HG02623 (cell line): ENCODE data around the gene GNAZ.

Experiments used
- ATAC-seq: cut with Tn5 transposase; IDR thresholded peaks from one replicate; pipeline ENCODE4 v1.9.1; 2021; ENCODE audit warnings: moderate library complexity; ENCODE audit not compliant: unreplicated experiment

GNAZ gene

DNA sequence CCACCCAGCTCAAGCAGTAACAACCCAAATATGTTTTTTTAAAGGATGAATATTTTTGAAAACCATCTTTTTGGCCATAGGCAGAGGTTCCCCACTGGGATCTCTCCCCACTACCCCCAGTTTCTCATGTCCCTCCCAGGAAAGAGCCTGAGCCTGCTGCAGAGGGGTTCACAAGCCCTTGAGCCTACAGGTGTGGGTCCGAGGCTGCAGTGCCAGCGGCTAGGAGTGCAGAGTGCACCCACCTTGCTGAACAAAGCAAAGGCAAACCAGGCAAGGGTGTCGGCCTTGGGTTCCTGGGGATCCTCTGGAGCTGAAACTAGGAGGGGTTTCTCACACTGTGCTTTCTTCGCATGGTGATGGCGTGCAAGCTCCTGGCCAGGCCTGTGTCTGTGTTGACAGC lies 35.0 kb downstream of the GNAZ start:
- no peak for ATAC-seq

DNA sequence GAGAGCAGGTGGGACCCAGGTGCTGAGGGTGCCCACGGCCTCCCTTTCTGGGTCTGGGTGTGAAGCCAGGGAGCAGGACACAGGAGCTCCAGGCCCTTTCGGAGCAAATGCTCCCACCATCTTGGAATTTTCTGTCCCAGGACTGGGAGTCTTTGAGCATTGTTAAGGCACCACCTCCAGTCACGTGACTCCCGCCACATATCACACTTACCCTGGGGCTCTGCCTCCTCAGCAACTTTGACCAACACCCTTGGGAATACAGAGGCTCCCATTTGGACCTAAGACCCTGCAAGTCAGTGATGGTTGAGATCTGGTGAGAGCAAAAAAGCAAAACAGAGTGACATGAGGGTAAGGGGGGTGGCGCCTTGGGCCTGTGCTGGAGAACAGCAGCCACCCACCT lies 35.6 kb downstream of the GNAZ start:
- ATAC-seq: no peak

DNA sequence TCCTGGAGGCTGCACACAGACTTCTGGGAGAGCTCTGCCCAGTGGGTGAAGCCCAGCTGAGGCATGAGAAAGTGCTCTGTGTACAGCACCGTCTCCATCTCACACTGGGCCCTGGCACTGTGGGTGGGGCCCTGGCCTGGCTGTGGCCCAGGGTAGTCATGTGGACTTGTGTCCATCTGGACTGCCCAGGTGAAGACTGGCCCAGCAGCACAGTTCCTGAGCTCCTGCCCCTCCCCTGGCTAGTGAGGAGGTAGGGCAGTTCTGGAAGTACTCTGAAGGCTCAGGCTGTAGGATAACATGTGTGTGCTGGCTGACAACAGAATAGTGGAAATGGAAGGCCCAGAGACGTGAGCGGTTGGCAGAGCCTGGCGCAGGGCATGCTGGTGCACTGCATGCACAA lies 36.0 kb downstream of the GNAZ start:
- no peak for ATAC-seq

DNA sequence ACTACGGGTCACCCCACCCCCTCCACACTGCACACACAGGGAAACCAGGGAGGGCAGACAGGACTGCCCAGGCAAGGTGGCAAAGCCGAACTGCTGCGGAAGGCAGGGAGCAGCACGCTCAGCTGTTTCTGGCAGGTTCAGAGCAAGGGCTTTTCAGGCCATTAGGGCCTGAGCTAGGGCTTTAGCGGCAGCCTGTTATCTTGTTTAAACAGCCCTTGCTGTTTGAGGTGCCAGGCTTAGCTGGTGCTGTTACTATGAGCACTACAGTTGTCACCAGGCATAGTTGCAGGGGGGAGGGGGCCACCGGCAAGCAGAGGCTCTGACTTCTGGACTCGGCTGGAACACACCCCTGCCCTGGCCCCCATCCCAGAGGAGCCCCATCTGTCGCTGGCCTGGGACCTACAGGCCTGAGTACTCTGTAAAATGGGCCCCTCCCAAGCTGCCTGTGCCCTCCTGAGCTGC lies 36.6 kb downstream of the GNAZ start:
- ATAC-seq: no peak

DNA sequence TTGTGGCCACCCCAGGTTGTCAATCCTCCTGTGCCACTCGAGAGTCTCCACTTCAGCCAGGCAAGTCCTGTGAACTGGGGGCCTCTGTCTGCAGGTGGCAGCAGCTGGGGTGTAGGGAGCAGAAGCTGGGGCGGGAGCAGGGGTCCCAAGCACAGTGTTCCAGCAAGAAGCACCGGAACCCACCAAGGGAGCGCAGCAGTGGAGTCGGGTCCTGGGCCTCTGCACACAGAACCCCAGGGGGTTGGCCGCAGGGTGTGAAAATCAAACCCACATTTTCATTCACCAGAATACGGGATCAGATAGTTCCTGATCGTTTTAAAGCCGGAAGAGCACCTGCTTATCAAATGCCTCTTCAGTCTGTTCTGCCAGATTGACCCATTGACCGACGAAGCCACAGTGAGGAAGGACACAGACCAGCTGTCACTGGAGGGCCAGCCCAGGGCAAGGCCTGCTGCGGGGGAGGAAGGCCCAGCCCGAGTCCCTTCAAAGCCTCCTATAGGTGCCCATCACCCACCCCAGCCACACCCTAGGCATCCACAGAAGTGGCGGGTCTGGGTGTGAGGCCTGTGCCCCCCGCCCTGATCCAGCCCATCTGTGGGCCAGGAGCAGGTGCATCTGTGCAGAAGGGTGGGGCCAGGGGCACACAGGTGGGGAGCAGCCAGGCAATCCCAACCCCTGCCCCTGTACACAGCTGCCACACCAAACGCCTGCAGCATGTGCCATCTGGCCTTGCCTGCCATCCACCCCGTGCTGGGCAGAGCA lies 37.3 kb downstream of the GNAZ start:
- ATAC-seq: no peak

DNA sequence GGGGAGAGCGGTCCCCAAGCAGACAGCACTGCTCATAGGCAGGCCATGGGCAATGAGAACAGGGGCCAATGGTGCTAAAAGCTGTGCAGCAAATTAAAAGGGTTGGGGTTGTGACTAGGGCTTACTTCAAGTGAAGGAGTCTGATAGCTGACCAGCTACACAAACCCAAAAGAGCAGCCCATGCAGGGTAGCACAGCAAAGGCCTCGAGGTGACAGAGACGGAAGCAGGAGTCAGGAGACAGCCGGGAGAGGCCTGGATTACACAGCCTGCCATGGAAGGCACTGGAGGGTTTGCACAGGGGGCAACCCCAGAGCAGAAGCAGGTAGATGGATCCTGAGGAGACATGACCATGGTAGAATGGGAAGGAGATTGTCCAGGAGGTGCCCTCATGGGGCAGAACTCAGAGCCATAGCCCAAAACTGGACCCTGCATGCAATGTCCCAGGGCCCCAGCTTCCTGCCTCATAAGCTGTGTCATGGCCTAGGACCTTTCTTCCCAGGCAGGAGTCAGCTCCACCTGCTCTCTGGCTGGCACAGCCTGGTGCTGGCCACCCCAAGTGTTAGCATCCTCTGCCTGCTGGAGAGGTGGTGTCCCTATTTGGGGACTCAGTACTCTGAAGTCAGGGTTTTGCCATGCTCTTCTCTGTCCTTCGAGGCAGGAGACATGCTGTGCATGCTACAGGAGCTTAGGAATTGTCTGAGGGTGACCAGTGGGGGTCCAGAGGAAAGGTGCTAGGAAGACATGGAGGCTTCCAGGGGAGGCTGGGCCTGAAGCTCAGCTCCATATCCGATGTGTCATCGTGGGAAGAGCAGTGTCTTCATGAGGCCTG lies 38.1 kb downstream of the GNAZ start:
- no peak for ATAC-seq

DNA sequence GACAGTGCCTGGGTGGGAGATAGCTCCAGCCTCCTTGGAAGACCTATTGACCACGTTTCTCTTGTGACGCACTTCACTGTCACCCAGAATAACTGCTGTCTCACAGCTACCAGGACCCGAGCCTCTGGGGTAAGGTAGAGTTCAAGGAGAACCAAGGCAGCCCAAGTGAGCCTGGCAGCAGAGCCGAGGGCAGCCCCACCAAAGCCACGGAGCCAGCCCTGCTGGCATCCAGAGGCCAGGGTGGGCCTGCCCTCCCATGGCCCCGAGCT lies 38.7 kb downstream of the GNAZ start:
- no peak for ATAC-seq

DNA sequence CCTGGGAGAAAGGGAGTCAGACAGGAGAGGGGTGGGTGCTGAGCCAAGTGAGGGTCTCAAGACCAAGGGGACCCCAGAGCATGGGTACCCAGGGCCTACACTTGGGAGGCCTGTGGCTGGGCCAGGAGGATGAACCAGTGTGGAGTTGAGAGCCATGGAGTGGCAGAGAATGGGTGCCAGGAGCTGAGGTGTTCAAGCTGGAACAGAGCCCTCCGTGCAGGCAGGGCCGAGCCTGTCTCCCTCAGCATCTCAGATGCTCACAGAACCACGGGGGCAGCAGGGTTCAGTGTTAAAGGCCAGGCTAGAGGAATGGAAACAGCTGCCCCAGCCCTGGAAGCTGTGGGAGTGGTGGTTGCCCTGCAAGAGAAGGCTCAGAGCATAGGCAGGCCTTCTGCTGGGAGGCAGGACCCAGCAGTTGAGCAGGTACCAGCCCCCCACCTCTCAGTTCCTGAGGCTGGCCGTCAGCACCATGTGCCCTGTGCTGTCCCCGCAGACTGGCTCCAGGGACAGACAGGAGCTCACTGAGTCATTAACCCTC lies 39.2 kb downstream of the GNAZ start:
- no peak for ATAC-seq

DNA sequence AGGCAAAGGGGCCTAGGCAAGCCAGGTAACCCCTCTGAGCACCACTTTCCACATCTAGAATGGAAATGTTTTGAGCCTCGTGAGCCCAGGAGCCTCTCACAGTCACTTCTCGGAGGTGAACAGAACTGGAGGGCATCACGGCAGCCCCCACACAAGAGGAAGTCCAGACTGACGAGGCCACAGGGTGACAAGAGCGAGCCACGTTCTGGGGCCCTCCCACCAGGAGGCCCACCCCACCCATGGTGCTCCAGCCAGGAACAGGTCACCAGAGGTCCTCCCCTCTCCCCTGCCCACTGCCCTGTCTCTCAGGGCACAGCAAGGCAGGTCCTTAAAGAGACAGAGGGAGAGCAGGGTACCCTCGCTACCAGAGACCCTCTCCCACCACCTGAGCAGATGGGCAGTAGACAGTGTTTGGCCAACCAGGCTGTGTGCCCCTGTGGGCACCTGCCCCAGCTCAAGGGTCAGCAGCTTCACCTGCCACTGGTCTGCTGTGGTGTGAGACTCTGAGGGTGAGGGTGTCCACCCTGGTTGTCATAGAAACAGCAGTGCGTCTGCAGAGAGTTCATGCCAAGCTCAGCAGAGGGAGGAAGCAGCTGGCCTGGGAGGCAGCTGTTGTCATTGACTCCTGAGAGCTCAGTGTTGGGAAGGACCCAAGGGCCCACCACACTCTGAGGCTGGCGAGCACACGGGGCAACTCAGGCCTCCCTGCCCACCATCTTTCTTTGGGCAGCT lies 40.0 kb downstream of the GNAZ start:
- ATAC-seq: no peak

DNA sequence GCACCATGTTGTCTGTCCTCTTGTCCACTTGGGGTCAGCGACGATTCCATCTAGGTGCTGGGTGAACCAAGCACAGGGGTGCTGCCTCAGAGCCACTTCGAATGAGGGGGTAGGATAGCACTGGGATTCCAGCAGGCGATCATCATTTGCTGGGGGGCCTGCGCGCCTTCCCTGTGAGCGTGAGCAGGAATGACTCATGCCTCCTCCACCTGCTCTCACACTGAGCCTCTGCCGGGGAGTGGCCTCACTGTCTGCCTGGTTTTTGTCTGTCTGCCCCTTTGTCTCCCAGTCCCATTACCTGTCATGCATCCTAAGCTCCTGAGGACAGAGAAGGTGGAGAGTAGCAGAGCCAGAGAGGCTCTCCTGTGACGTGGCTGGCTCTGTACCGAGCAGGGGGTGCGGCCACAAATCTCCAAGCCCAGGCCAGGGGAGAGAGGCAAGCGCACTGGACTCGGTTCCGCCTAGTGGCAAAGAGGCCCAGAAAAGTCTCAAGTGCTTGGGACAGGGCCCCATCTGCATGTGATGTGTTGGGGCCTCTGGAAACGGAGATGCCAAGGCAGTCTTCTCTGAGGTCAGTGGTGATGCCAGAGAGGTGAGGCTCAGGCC lies 40.7 kb downstream of the GNAZ start:
- no peak for ATAC-seq

DNA sequence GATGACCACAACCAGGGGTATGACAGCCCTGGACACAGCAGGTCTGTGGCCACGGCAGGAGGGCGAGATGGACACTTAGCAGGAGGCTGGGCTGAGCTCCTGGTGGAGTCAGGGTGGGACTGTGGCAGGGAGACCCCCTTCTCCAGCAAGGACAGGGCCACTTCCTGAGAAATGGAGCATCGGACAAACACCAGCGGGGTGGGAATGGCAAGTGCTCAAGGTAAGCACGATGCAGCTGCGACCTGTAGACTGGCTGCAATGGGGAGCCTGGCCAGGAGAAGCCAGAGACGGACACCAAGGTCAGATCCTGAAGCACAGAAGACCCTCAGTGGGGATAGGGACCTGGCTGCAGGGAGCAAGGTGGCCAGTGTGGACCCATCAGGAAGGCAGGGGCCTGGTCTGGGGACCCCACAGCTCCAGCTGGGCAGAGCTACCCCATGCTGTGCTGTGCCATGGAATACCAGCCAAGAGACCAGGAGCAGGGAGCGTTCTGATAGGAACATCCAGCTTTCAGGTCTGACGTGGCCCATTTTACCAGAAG lies 42.2 kb downstream of the GNAZ start:
- no peak for ATAC-seq

DNA sequence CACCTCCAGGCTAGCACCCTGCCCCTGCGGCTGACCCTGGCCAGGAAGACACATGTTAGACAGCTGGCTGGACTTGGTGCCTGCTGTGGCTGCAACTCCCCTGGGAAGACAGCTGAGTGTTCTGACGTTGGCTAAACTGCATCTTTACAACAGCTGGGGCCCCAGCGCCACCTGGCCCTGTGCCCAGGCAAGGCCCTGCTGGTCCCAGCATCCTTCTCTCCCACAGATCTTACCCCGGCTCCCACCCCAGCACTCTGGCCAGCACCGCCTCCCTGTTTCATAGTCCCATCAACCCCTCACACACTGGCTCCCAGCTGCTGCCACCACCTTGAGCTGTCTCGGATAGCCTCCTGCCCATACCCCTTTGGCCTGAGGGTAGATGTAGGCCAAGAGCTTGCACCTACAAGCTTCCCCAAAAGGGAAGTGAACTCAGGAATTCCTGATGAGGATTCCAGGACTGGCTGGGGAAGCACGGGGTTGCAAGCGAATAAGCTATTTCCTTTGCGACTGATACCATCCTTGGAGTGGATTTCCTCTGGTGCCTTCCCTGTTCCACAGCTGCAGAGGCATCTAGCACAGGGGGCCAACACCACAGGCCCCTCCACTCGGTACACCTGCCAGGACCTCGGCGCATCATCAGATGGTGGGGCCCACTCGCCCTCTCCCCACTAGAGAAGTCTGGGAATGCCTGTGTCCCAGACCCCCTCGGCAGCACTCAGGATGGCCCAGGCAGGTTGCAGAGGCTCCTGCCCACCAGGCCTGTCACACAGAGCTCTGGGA lies 42.9 kb downstream of the GNAZ start:
- no peak for ATAC-seq

DNA sequence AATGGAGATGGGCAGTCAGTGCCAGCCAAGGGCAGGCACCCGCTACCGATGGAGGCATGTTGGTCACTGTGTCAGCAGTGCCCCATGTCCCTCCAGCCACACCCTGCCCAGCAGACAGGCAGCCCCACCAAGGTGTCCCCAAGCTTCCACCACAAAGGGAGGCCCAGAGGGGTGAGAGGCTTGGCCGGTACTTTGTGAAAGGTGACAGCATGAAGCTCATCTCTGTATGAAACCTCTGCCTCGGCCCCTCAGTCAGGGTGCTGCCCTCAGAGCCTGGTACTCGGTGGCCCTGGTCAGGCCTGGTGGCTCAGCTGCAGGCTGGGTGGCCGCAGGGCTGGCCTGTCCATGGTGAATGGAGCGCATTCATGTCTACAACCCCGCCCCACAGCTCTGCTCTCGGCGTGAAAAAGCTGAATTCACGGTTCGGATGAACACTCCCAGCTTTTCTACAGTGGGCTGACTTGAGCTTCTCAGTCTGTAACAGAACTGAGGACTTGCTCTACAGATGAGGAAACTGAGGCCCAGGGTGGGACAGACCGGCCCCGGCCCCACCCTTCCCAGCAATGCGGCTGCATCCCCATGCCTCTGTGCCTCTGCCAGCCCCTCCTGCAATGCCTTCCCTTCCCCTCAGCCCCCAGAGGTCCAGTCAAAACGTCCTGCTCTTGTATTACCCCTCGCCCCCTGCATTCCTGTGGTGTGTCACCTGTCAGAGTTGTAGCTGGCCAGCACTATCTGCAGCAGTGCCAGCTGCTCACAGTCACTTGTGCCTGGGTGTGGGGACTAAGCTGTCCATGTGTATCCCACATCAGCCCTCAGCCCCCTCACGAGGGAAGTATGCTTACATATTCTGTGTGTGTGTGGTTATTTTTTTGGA lies 43.8 kb downstream of the GNAZ start:
- no peak for ATAC-seq

DNA sequence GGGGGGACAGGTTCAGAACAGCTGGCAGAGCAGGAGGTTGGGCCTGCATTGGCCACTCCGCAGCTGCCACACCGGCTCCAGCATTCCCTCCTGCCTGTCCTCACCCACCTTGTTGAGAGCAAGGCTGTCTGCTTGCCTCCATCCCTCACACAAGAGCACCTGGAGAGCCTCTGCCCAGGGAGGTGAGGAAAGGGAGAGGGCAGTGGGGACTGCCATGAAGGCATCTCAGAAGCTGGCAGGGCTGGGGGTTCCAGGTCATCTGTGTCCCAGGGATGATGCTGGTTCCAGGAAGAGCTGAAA lies 44.4 kb downstream of the GNAZ start:
- no peak for ATAC-seq

DNA sequence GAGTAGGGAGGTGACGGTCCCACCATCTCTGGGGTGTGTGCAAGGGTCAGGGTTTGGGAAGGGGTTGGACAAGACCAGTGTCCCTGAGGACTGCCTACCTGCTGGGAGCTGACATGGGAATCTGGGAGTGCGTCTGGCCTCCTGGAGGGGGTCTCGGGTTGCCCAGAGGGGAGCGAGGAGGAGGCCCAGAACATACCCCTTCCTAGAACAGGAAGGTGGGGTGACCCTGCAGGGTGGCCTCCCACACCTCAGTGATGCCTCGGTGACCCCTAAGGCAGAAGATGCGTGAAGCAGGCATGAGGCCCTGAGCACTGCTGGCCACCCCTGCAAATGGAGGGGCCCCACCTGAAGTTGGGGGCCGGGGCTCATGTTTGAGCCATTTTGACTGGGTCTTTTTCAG lies 45.0 kb downstream of the GNAZ start:
- ATAC-seq: no peak

DNA sequence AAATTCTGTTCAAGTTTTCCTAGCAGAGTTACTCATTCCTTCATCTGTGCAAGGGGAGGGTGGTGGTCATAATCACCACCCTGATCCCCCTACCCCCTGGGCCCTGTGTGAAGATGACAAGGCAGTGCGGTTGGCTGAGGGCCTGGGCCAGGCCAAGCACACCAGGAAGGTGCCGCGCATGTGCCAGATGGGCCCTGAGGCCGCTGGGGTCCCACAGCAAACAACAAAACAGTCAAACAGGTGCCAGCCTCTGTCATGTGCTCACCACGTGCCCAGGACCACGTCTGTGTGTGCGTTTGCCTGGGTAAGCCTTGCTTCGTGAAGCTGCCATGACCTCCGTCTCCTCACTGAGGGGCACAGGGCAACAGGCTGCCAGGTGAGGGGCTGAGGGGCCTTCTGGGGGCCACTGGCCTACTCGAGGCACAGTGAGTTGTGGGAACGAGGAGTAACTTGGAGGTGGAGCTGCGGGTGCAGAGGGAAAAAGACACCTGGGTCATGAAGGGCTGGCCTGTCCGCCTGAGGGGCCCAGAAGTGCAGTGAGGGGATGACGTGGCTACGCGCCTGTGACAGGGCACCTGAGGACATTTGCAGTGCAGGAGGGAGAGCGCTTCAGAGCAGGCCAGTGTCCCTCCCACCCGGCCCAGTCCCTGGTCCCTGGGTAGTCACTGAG lies 45.6 kb downstream of the GNAZ start:
- no peak for ATAC-seq

DNA sequence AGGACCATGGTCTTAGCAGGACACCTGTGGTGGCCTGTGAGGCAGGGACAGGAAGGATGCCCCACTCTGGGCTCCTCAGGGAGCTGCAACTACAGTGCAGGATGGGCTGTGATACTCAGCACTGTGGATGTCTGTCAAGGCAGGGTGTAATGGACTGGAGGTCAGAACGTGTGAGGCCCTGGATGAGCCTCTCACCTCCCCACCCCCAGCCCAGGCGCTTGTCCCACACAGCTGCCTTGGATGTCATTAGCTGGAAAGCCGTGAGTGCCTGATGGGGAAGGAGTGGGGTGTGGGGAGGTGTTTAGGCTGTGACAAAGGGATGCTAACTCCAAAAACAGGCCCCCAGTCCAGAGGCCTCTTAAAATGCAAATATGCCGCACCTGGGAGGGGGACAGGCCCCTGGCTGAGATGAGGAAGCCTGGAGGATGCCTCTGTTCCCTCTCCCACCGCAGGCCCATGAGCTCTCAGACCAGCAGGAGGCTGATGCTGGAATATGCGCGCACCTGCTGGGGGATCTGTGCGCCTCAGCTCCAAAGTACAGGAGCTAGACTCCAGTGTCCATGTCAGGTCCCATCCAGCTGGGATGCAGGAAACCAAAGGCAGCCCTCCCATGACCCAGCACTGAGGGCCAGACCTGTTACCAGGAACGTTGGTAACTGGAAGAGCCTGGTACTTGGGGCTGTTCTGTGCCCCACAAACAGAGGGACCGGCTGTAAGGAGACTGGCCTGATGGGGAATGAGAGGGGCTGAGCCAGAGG lies 46.4 kb downstream of the GNAZ start:
- no peak for ATAC-seq

DNA sequence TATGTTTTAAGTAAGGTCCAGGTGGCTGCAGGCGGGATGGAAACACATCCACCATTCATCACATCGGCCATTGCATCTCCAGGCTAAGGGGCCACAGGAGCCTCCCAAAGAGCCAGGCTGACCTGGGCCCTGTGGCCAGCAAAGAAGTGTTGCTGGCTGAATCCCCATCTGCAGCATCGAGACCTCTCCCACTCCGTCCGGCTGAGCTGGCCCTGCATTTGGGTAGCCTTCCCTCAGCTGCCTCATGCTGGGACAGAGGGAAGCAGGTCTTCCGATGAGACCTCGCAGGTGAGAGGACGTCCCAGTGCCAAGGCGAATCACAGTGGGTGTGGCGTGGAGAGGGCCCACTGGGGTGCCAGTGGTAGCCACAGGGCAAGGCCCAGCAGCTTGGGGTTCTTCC lies 47.0 kb downstream of the GNAZ start:
- ATAC-seq: no peak
